Endothelial cell of umbilical vein (primary cell): ENCODE results near the gene BAX. TPM values are rescaled to one million over a fixed set of nuclear protein-coding genes. Genes with fewer than 3 reads are reported as not detected.

Experiments
- BruUV-seq: library from RNA; stranded (reverse); fragments of 400-500 nt; replicated peaks from 2 replicates; lab custom pipeline; 2021; lab: Mats Ljungman, UMichigan
- CTCF ChIA-PET: fragments of 300-600, 350-600 bp; sonication (Branson Sonifier 250); formaldehyde crosslinking; loops from one replicate; lab custom pipeline; 2021; ENCODE audit warnings: antibody characterized with exemption, inconsistent platforms; lab: Charles Lee
- POLR2A ChIA-PET: fragments of 300-600, 350-600 bp; sonication (Branson Sonifier 250); formaldehyde crosslinking; loops from one replicate; lab custom pipeline; 2021; ENCODE audit warnings: antibody characterized with exemption, inconsistent platforms; lab: Charles Lee
- DNase-seq: peaks from one replicate; pipeline ENCODE4 v3.0.0-alpha.2; 2011; ENCODE audit warnings: low read depth, low spot score
- FAIRE-seq: peaks from 2 replicates; lab custom pipeline; 2011; peaks lifted over from hg19 to GRCh38; lab: Jason Lieb, UNC
- H2AFZ ChIP-seq: 2 replicates; pipeline ENCODE4 v1.6.0; 2012; ENCODE audit warnings: low read depth, low read length, control low read depth, inconsistent platforms
- H3K27ac ChIP-seq: 2 replicates; pipeline ENCODE4 v1.5.1; 2011; ENCODE audit warnings: low read depth, mild to moderate bottlenecking, control low read depth, low read length, moderate library complexity; ENCODE audit not compliant: insufficient read depth
- H3K27me3 ChIP-seq, 2 experiments: 2 replicates each; pipeline versions ENCODE4 v1.6.0 to v1.6.1; 2011; ENCODE audit warnings: low read length in 2 of 2, mixed read lengths in 1 of 2; ENCODE audit not compliant: control insufficient read depth in 2 of 2, insufficient read depth in 2 of 2
- H3K36me3 ChIP-seq, 2 experiments: 2 replicates in 1 of 2; 3 replicates in 1 of 2; pipeline ENCODE4 v1.5.1; 2011; ENCODE audit warnings: low read length in 2 of 2, mild to moderate bottlenecking in 1 of 2, moderate library complexity in 1 of 2; ENCODE audit not compliant: control insufficient read depth in 2 of 2, insufficient read depth in 2 of 2; ENCODE audit errors: extremely low read depth in 1 of 2
- H3K4me1 ChIP-seq: 3 replicates; pipeline ENCODE4 v1.5.1; 2011; ENCODE audit warnings: mild to moderate bottlenecking, low read length; ENCODE audit not compliant: control insufficient read depth, insufficient read depth; ENCODE audit errors: extremely low read depth
- H3K4me2 ChIP-seq: 2 replicates; pipeline ENCODE4 v1.6.1; 2011; ENCODE audit warnings: low read length, control low read depth, mixed read lengths; ENCODE audit not compliant: insufficient read depth
- H3K4me3 ChIP-seq, 3 experiments: fragments of 200-600 bp in 1 of 3; sonication (generic), shearing (Covaris generic) in 1 of 3; replicated peaks in 1 of 3; 2 replicates each; pipeline ENCODE4 v1.5.1; 2011 to 2016; ENCODE audit warnings: control low read depth in 3 of 3, low read length in 3 of 3, mild to moderate bottlenecking in 2 of 3, inconsistent platforms in 1 of 3, low read depth in 1 of 3, moderate library complexity in 1 of 3; ENCODE audit not compliant: insufficient read depth in 1 of 3
- H3K79me2 ChIP-seq: 2 replicates; pipeline ENCODE4 v1.6.0; 2012; ENCODE audit warnings: low read length, inconsistent platforms; ENCODE audit not compliant: control insufficient read depth, insufficient read depth
- H3K9ac ChIP-seq: replicated peaks from 2 replicates; pipeline ENCODE3; 2011; ENCODE audit warnings: low read length, control low read depth; ENCODE audit not compliant: insufficient read depth; ENCODE audit errors: extremely low read depth
- H3K9me1 ChIP-seq: replicated peaks from 3 replicates; pipeline ENCODE4 v1.6.0; 2011; ENCODE audit warnings: mild to moderate bottlenecking, low read length; ENCODE audit not compliant: control insufficient read depth, insufficient read depth; ENCODE audit errors: extremely low read depth
- H3K9me3 ChIP-seq: replicated peaks from 2 replicates; pipeline ENCODE4 v1.5.1; 2012; ENCODE audit warnings: low read length, inconsistent platforms; ENCODE audit not compliant: control insufficient read depth, insufficient read depth
- H4K20me1 ChIP-seq: replicated peaks from 2 replicates; pipeline ENCODE3; 2011; ENCODE audit warnings: mild to moderate bottlenecking, low read length; ENCODE audit not compliant: control insufficient read depth, insufficient read depth; ENCODE audit errors: extremely low read depth
- CTCF ChIP-seq, 2 donors: IDR thresholded peaks; 1 replicate in 1 of 2; 2 replicates in 1 of 2; pipeline ENCODE4 v1.5.1; 2011; ENCODE audit warnings: low read length in 2 of 2, mild to moderate bottlenecking in 2 of 2, moderate library complexity in 2 of 2, control low read depth in 1 of 2, inconsistent platforms in 1 of 2, low read depth in 1 of 2; ENCODE audit not compliant: insufficient read depth in 1 of 2; ENCODE audit errors: extremely low read depth in 1 of 2
- EZH2 ChIP-seq: IDR thresholded peaks from 2 replicates; pipeline ENCODE4 v1.6.1; 2012; ENCODE audit warnings: borderline replicate concordance, low read depth, mild to moderate bottlenecking, moderate library complexity, low read length, inconsistent platforms; ENCODE audit not compliant: severe bottlenecking
- FOS ChIP-seq: IDR thresholded peaks from 2 replicates; pipeline ENCODE4 v1.6.1; 2011; ENCODE audit warnings: mild to moderate bottlenecking, low read length, moderate library complexity, borderline replicate concordance; ENCODE audit not compliant: insufficient read depth
- GATA2 ChIP-seq: IDR thresholded peaks from 2 replicates; pipeline ENCODE4 v1.7.0; 2011; ENCODE audit warnings: low read depth, mild to moderate bottlenecking, moderate library complexity, mixed read lengths, low read length; ENCODE audit not compliant: insufficient read length, insufficient read depth
- JUN ChIP-seq: IDR thresholded peaks from 2 replicates; pipeline ENCODE4 v1.6.1; 2011; ENCODE audit warnings: borderline replicate concordance, low read depth; ENCODE audit not compliant: insufficient read length, insufficient read depth
- MAX ChIP-seq: IDR thresholded peaks from 2 replicates; pipeline ENCODE4 v1.6.1; 2011; ENCODE audit not compliant: insufficient read depth, insufficient read length
- MYC ChIP-seq: IDR thresholded peaks from one replicate; pipeline ENCODE4 v1.6.1; 2011; ENCODE audit warnings: mild to moderate bottlenecking, low read depth, low read length
- POLR2A ChIP-seq: IDR thresholded peaks from 2 replicates; pipeline ENCODE4 v1.6.1; 2012; ENCODE audit warnings: low read depth, mild to moderate bottlenecking, control low read depth, low read length
- POLR2AphosphoS5 ChIP-seq: IDR thresholded peaks from 2 replicates; pipeline ENCODE4 v1.6.1; 2012; ENCODE audit warnings: low read depth, mild to moderate bottlenecking, control low read depth, low read length, moderate library complexity; ENCODE audit not compliant: insufficient read depth
- dilution Hi-C: fragments of 300-500 bp; cut with MboI; formaldehyde crosslinking; loops from one replicate; pipeline ENCODE4 v1.15.0; 2019; ENCODE audit warnings: low sequenced_read_pairs; ENCODE audit not compliant: extremely low pct_ligation_motif_present
- intact Hi-C: fragments of 100-400 bp; cut with micrococcal nuclease; formaldehyde crosslinking; loops from one replicate; pipeline ENCODE4 v1.10.0; 2022
- polyA plus RNA-seq, 4 experiments: library from polyadenylated mRNA; depleted of rRNA in 3 of 4; stranded (reverse) in 3 of 4; unstranded in 1 of 4; fragments of >200 nt; gene quantifications; 2 replicates each; pipeline versions ENCODE4 v1.2.1 to v1.2.3, GENCODE V29; 2011 to 2012; ENCODE audit warnings: missing spikeins in 1 of 4
- total RNA-seq: library from RNA; stranded (reverse); gene quantifications from 2 replicates; pipeline ENCODE4 v1.2.3, GENCODE V29; 2021

The BAX gene
- total and polyA plus RNA-seq, 2 donors (not counting 3 experiments of a cell fraction or from before 2014, with no cell fraction given): 267 to 283 TPM

- Histone ChIP-seq H2AFZ (no peak overlapping the region), H3K36me3 (peaks cover 2 to 15% of the 10 kb centered on the region in 2 experiments), H3K27me3 (no peaks in the 10 kb centered on the region), H3K27ac (no peak overlapping the region), H3K9me1 (no peaks in the 10 kb centered on the region), H3K79me2 (no peaks in the 10 kb centered on the region), H4K20me1 (no peaks in the 10 kb centered on the region), H3K9ac (no peak overlapping the region), H3K9me3 (no peaks in the 10 kb centered on the region), H3K4me2 (no peak overlapping the region), H3K4me1 (no peaks in the 10 kb centered on the region), H3K4me3 (no peak overlapping the region)
- FAIRE-seq (no peak), DNase-seq (no peak)
- TF ChIP-seq POLR2A: no peak
- no peak for TF ChIP-seq MAX
- TF ChIP-seq CTCF (IDR thresholded peaks at IDR 0.05; ENCODE audit: extremely low read depth in 1 of 2, insufficient read depth in 1 of 2, low read depth in 1 of 2, low read length in 2 of 2): no peak
- TF ChIP-seq JUN: no peak
- no peak for TF ChIP-seq FOS
- no peak for TF ChIP-seq GATA2
- TF ChIP-seq EZH2: no peak
- no peak for TF ChIP-seq MYC
- no peak for TF ChIP-seq POLR2AphosphoS5
- dilution Hi-C loops: no loop called here
- ChIA-PET CTCF (interaction anchor here (1.4 to 2.6 kb wide), 3 partner anchors 15 to 189 kb away, joined by 7 to 10 read pairs (median 7); partner anchors contain the start of gene RUVBL2), POLR2A (interaction anchor here (0.8 kb wide), 1 partner anchor 16 kb away, joined by 3 read pairs; the partner anchor contains the start of genes GYS1 and RUVBL2)
- intact Hi-C loops: no loop called here
- BruUV-seq: no TSS peak
These were observed 22.4 kb downstream of the BAX start for GRCh38 chr19:48977061-48977460.
